Cardiac muscle cell (in vitro differentiated cells and primary cell): ENCODE measurements around the gene APOA5. TPM values are rescaled to one million over a fixed set of nuclear protein-coding genes. Genes with fewer than 3 reads are reported as not detected.

ENCODE experiments used
- DNase-seq, 2 donors: peaks; one replicate each; pipeline versions ENCODE4 v3.0.0 to v3.0.0-alpha.2; 2010 to 2017; ENCODE audit warnings: low read depth in 1 of 2, low spot score in 1 of 2
- H3K27ac ChIP-seq: fragments of 200-600 bp; sonication (generic); 2 replicates; pipeline ENCODE4 v1.5.1; 2016
- H3K27me3 ChIP-seq: fragments of 200-600 bp; sonication (generic); 2 replicates; pipeline ENCODE4 v1.6.0; 2016; ENCODE audit warnings: control low read depth
- H3K36me3 ChIP-seq: fragments of 200-600 bp; sonication (generic); 2 replicates; pipeline ENCODE4 v1.5.1; 2016; ENCODE audit warnings: control low read depth
- H3K4me1 ChIP-seq: fragments of 200-600 bp; sonication (generic); 2 replicates; pipeline ENCODE4 v1.8.1; 2017; ENCODE audit warnings: low read depth, mild to moderate bottlenecking, mixed run types
- H3K4me3 ChIP-seq: fragments of 200-600 bp; sonication (generic); 2 replicates; pipeline ENCODE4 v1.5.1; 2016; ENCODE audit warnings: mild to moderate bottlenecking
- H3K9me3 ChIP-seq: fragments of 200-600 bp; sonication (generic); 2 replicates; pipeline ENCODE4 v1.5.1; 2017; ENCODE audit warnings: low read depth, mild to moderate bottlenecking, control low read depth
- polyA plus RNA-seq: library from polyadenylated mRNA; unstranded; fragments of >200 nt; fragmentation: Nextera tagmentation; extraction: Ambion mirVana; gene quantifications from 2 replicates; pipeline ENCODE4 v1.2.1, GENCODE V29; 2016
- total RNA-seq: library from RNA; depleted of rRNA; stranded (reverse); fragments of >200 nt; gene quantifications from 2 replicates; pipeline ENCODE4 v1.2.3, GENCODE V29; 2016
- TF ChIP-seq, protein P1 (sequence below): IDR thresholded peaks from 2 replicates; pipeline ENCODE4 v1.5.1; 2012; ENCODE audit warnings: low read depth, mild to moderate bottlenecking, low read length

The APOA5 gene, protein sequence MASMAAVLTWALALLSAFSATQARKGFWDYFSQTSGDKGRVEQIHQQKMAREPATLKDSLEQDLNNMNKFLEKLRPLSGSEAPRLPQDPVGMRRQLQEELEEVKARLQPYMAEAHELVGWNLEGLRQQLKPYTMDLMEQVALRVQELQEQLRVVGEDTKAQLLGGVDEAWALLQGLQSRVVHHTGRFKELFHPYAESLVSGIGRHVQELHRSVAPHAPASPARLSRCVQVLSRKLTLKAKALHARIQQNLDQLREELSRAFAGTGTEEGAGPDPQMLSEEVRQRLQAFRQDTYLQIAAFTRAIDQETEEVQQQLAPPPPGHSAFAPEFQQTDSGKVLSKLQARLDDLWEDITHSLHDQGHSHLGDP
- not detected in 2 replicates for total RNA-seq
- not detected in 2 replicates for polyA plus RNA-seq

GRCh38 chr11:116791813-116792143 lies at the start of gene APOA5:
TSS of gene APOA5 (minus strand) at chr11:116791879. CDS start at chr11:116791860, 19 bp downstream.
- TF ChIP-seq, protein P1, sequence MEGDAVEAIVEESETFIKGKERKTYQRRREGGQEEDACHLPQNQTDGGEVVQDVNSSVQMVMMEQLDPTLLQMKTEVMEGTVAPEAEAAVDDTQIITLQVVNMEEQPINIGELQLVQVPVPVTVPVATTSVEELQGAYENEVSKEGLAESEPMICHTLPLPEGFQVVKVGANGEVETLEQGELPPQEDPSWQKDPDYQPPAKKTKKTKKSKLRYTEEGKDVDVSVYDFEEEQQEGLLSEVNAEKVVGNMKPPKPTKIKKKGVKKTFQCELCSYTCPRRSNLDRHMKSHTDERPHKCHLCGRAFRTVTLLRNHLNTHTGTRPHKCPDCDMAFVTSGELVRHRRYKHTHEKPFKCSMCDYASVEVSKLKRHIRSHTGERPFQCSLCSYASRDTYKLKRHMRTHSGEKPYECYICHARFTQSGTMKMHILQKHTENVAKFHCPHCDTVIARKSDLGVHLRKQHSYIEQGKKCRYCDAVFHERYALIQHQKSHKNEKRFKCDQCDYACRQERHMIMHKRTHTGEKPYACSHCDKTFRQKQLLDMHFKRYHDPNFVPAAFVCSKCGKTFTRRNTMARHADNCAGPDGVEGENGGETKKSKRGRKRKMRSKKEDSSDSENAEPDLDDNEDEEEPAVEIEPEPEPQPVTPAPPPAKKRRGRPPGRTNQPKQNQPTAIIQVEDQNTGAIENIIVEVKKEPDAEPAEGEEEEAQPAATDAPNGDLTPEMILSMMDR, result no peak

GRCh38 chr11:116840746-116841296 lies 49.1 kb upstream of the APOA5 start:
- DNase-seq, result peak in 1 of 2 donors; percentile 12
- TF ChIP-seq, protein P1, result no peak
- Histone ChIP-seq H3K4me1 (peaks cover 24% of the 10 kb centered on the region), H3K36me3 (peaks cover 13% of the 10 kb centered on the region), H3K27me3 (no peaks in the 10 kb centered on the region), H3K9me3 (no peaks in the 10 kb centered on the region), H3K27ac (peak overlapping the region; percentile 28), H3K4me3 (no peak overlapping the region)

More at GRCh38 chr11:116791813-116792143, at the start of gene APOA5:
- Histone ChIP-seq H3K4me3 (no peak within 1 kb of the TSS), H3K36me3 (no peaks in the 10 kb centered on the region), H3K27me3 (peaks cover 8% of the 10 kb centered on the region), H3K9me3 (no peaks in the 10 kb centered on the region), H3K4me1 (peaks cover 3% of the 10 kb centered on the region), H3K27ac (no peak within 1 kb of the TSS)
- no peak for DNase-seq

DNA sequence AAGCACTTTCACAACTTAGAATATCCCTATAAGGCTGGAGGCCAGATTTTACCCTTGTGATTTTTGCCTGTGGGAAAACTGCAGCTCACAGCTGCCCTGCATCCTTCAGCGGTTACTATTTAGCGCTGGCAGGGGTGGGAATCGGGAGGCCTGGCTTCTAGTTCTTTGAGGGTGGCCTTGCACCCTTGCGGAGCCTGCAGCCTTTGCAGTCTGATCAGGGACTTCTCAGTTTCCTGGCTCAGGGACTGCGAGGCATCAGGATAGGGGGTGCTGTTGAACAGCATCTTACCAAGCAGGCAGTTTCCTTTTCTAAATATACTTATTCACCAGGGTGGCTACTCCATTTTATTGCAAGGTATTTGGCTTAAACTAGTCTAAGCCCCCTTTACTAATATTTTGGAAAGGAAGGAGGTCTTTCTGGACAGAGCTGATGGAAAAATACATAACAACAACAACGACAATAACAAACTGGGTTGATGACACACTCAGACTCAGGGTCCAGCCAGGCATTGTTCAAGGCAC lies 48.6 kb upstream of the APOA5 start:
- Histone ChIP-seq H3K9me3 (no peaks in the 10 kb centered on the region), H3K36me3 (peaks cover 8% of the 10 kb centered on the region), H3K4me3 (no peak overlapping the region), H3K4me1 (peaks cover 29% of the 10 kb centered on the region), H3K27ac (no peak overlapping the region), H3K27me3 (no peaks in the 10 kb centered on the region)
- TF ChIP-seq, protein P1, result peak; percentile 53
- peak; percentile 36 to 58 for DNase-seq

DNA sequence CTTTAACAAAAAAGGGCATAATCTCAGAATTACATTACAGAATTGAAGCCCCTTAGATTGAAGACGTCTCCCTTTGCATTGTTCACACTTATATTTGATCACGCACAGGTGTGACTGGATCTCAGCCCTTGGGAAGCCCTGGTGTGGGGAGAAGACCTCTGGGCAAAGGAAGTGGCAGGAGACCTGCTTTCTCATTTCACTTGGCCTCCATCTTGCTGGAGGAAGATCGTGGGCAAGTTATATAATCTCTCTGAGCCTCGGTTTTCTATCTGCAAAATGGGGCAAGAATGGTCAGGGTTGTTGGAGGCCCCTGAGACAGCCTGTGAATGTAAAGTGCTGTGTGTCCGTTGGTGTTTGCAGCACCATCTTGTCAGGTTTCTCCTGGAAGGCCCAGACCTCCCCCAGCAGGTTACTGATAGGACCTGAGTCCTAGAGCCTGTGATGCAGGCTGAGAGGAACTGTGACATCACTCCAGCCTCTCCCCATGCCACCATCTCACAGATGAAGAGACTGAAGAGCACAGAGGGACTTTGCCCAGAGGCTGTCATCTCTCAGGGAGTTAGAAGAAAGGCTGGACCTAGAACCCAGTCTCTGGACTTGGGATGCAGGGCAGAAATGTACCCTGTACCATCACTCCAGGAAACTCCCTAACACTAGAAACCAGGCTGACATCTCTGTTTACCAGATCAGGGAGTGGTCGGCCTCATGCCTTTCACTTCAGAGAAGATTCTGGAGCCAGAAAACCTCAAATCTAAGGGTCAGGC lies 46.8 kb upstream of the APOA5 start:
- H3K9me3 ChIP-seq, result no peaks in the 10 kb centered on the region

More for the DNA sequence above, 46.8 kb upstream of the APOA5 start:
- Histone ChIP-seq H3K27ac (peak overlapping the region; percentile 87), H3K4me3 (no peak overlapping the region), H3K4me1 (peaks cover 32% of the 10 kb centered on the region), H3K27me3 (no peaks in the 10 kb centered on the region), H3K36me3 (peaks cover 4% of the 10 kb centered on the region)
- no peak for DNase-seq
- TF ChIP-seq, protein P1, result no peak
